Neural progenitor cell (in vitro differentiated cells): ENCODE results near the gene CELF5.

Experiments used
- CTCF ChIP-seq: fragments of 200-600 bp; sonication (generic); IDR thresholded peaks from 2 replicates; pipeline ENCODE4 v1.5.1; 2017; ENCODE audit warnings: antibody characterized with exemption, mild to moderate bottlenecking
- EZH2 ChIP-seq: fragments of 200-600 bp; sonication (generic); IDR thresholded peaks from 2 replicates; pipeline ENCODE4 v1.6.1; 2017; ENCODE audit warnings: antibody characterized with exemption, mild to moderate bottlenecking, moderate library complexity

DNA sequence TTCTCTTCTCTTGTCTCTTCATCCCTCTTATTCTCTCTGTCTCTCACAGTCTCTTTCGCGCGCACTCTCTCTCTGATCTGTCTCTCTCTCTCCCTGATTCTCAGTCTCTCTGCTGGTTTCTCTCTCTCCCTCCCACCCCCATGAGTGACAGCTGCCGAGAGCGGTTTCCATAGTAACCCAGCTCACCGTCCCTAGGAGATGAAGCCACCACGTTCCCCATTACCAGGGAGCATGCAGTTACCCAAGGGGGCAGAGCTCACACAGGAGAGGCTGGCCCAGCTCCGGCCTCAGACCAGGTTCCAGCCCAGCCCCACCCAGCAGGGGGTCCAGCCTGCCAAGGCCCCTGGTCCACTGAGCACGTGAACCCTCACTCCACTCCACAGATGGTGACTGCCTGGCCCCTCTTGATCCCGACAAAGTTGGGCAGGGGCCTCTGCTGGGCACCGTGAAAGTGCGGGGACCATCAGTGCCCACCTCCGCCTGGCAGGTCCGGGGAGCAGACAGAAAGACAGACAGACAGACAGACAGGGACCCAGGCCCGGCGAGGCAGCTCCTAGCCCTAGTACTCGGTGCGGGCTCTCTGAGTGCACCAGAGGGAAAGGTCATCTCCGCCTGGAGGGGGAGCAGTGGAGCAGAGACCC, 50.6 kb downstream of the CELF5 start:
- no peak for TF ChIP-seq CTCF
- peak; percentile 23 for TF ChIP-seq EZH2
